HG03108 (cell line): ENCODE measurements around the gene CDC42BPA.

Source experiments
- ATAC-seq: cut with Tn5 transposase; IDR thresholded peaks from one replicate; pipeline ENCODE4 v1.9.1; 2021; ENCODE audit warnings: moderate library complexity; ENCODE audit not compliant: unreplicated experiment

CDC42BPA gene

GRCh38 chr1:226982451-226983177 is 335.7 kb downstream of the CDC42BPA start:
- no peak for ATAC-seq

- no peak for ATAC-seq
Measured at GRCh38 chr1:226981838-226982237, 336.5 kb downstream of the CDC42BPA start.

GRCh38 chr1:226981386-226981817 is 336.9 kb downstream of the CDC42BPA start:
- no peak for ATAC-seq

- no peak for ATAC-seq
Measured at GRCh38 chr1:226980565-226981385, 337.5 kb downstream of the CDC42BPA start.

GRCh38 chr1:226980122-226980560 is 338.2 kb downstream of the CDC42BPA start:
- ATAC-seq, result no peak

GRCh38 chr1:226979517-226980121 is 338.7 kb downstream of the CDC42BPA start:
- no peak for ATAC-seq

- ATAC-seq, result no peak
Measured at GRCh38 chr1:226979115-226979516, 339.2 kb downstream of the CDC42BPA start.

GRCh38 chr1:226978432-226979114 is 339.7 kb downstream of the CDC42BPA start:
- ATAC-seq, result no peak

GRCh38 chr1:226977643-226978431 is 340.5 kb downstream of the CDC42BPA start:
- no peak for ATAC-seq

- ATAC-seq, result no peak
Measured at GRCh38 chr1:226976978-226977642, 341.2 kb downstream of the CDC42BPA start.

GRCh38 chr1:226976276-226976977 is 341.9 kb downstream of the CDC42BPA start:
- ATAC-seq, result no peak

GRCh38 chr1:226975259-226976250 is 342.7 kb downstream of the CDC42BPA start:
- no peak for ATAC-seq

GRCh38 chr1:226974544-226975258 is 343.6 kb downstream of the CDC42BPA start:
- ATAC-seq, result no peak

- ATAC-seq, result no peak
Measured at GRCh38 chr1:226973898-226974543, 344.3 kb downstream of the CDC42BPA start.

- no peak for ATAC-seq
Measured at GRCh38 chr1:226973371-226973897, 344.9 kb downstream of the CDC42BPA start.

- ATAC-seq, result no peak
Measured at GRCh38 chr1:226972931-226973330, 345.4 kb downstream of the CDC42BPA start.

GRCh38 chr1:226971765-226972164 is 346.5 kb downstream of the CDC42BPA start:
- no peak for ATAC-seq
